ENCODE results near the gene CLEC3A. TPM values are rescaled to one million over a fixed set of nuclear protein-coding genes. Genes with fewer than 3 reads are reported as not detected.

CLEC3A gene
- total and polyA plus RNA-seq, 2 donors (not counting 3 experiments of a cell fraction or from before 2014, with no cell fraction given), result not detected

GRCh38 chr16:78048319-78048718 lies 26.0 kb downstream of the CLEC3A start:
- Histone ChIP-seq H2AFZ (ENCODE audit: low read depth, low read length) (no peak overlapping the region), H3K36me3 (ENCODE audit: control insufficient read depth in 2 of 2, extremely low read depth in 1 of 2, insufficient read depth in 2 of 2, low read length in 2 of 2) (no peaks in the 10 kb centered on the region), H3K27me3 (ENCODE audit: control insufficient read depth in 2 of 2, insufficient read depth in 2 of 2, low read length in 2 of 2) (no peaks in the 10 kb centered on the region), H3K79me2 (ENCODE audit: control insufficient read depth, insufficient read depth, low read length) (no peaks in the 10 kb centered on the region), H3K4me1 (ENCODE audit: control insufficient read depth, extremely low read depth, insufficient read depth, low read length) (no peaks in the 10 kb centered on the region), H3K9me3 (replicated peaks; ENCODE audit: control insufficient read depth, insufficient read depth, low read length) (no peaks in the 10 kb centered on the region), H4K20me1 (replicated peaks; ENCODE audit: control insufficient read depth, extremely low read depth, insufficient read depth, low read length) (no peaks in the 10 kb centered on the region), H3K9ac (replicated peaks; ENCODE audit: extremely low read depth, insufficient read depth, low read length) (no peak overlapping the region), H3K27ac (ENCODE audit: insufficient read depth, low read depth, low read length) (no peak overlapping the region), H3K4me2 (ENCODE audit: insufficient read depth, low read length) (no peak overlapping the region), H3K9me1 (replicated peaks; ENCODE audit: control insufficient read depth, extremely low read depth, insufficient read depth, low read length) (no peaks in the 10 kb centered on the region), H3K4me3 (replicated peaks in 1 of 3; ENCODE audit: insufficient read depth in 1 of 3, low read depth in 1 of 3, low read length in 3 of 3) (no peak overlapping the region)
- ChIA-PET POLR2A (interaction anchor here (0.5 kb wide), 1 partner anchor 325 kb away, joined by 4 read pairs; no protein-coding TSS in a partner anchor), CTCF (interaction anchor here (0.8 kb wide), 1 partner anchor 28 kb away, joined by 3 read pairs; no protein-coding TSS in a partner anchor)
- BruUV-seq (replicated peaks), result no TSS peak
- intact Hi-C loops (cut with micrococcal nuclease) (no loop called here), dilution Hi-C loops (cut with MboI; ENCODE audit: extremely low pct_ligation_motif_present, low sequenced_read_pairs) (no loop called here)
- DNase-seq (ENCODE audit: low read depth, low spot score) (no peak), FAIRE-seq (no peak)
- TF ChIP-seq GATA2 (IDR thresholded peaks at IDR 0.05; ENCODE audit: insufficient read depth, insufficient read length, low read depth, low read length) (no peak), JUN (IDR thresholded peaks at IDR 0.05; ENCODE audit: borderline replicate concordance, insufficient read depth, insufficient read length, low read depth) (no peak), MYC (IDR thresholded peaks at IDR 0.05; ENCODE audit: low read depth, low read length) (no peak)
- TF ChIP-seq, protein P1, sequence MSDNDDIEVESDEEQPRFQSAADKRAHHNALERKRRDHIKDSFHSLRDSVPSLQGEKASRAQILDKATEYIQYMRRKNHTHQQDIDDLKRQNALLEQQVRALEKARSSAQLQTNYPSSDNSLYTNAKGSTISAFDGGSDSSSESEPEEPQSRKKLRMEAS (IDR thresholded peaks at IDR 0.05; ENCODE audit: insufficient read depth, insufficient read length), result no peak

- CTCF ChIA-PET, result no interaction called here
- POLR2A ChIA-PET, result no interaction called here
Observed at GRCh38 chr16:78050734-78051400, 28.5 kb downstream of the CLEC3A start.

More at GRCh38 chr16:78050734-78051400, 28.5 kb downstream of the CLEC3A start:
- Histone ChIP-seq H3K36me3 (ENCODE audit: control insufficient read depth in 2 of 2, extremely low read depth in 1 of 2, insufficient read depth in 2 of 2, low read length in 2 of 2) (no peaks in the 10 kb centered on the region), H4K20me1 (replicated peaks; ENCODE audit: control insufficient read depth, extremely low read depth, insufficient read depth, low read length) (no peaks in the 10 kb centered on the region), H3K9me3 (replicated peaks; ENCODE audit: control insufficient read depth, insufficient read depth, low read length) (no peaks in the 10 kb centered on the region), H3K9me1 (replicated peaks; ENCODE audit: control insufficient read depth, extremely low read depth, insufficient read depth, low read length) (no peaks in the 10 kb centered on the region), H2AFZ (ENCODE audit: low read depth, low read length) (no peak overlapping the region), H3K4me2 (ENCODE audit: insufficient read depth, low read length) (no peak overlapping the region), H3K79me2 (ENCODE audit: control insufficient read depth, insufficient read depth, low read length) (no peaks in the 10 kb centered on the region), H3K4me3 (replicated peaks in 1 of 3; ENCODE audit: insufficient read depth in 1 of 3, low read depth in 1 of 3, low read length in 3 of 3) (no peak overlapping the region), H3K27me3 (ENCODE audit: control insufficient read depth in 2 of 2, insufficient read depth in 2 of 2, low read length in 2 of 2) (no peaks in the 10 kb centered on the region), H3K4me1 (ENCODE audit: control insufficient read depth, extremely low read depth, insufficient read depth, low read length) (no peaks in the 10 kb centered on the region), H3K9ac (replicated peaks; ENCODE audit: extremely low read depth, insufficient read depth, low read length) (no peak overlapping the region), H3K27ac (ENCODE audit: insufficient read depth, low read depth, low read length) (no peak overlapping the region)
- BruUV-seq (replicated peaks), result no TSS peak
- intact Hi-C loops (cut with micrococcal nuclease) (no loop called here), dilution Hi-C loops (cut with MboI; ENCODE audit: extremely low pct_ligation_motif_present, low sequenced_read_pairs) (no loop called here)
- DNase-seq (ENCODE audit: low read depth, low spot score) (no peak), FAIRE-seq (no peak)
- no peak for TF ChIP-seq GATA2 (IDR thresholded peaks at IDR 0.05; ENCODE audit: insufficient read depth, insufficient read length, low read depth, low read length)
- no peak for TF ChIP-seq CTCF (IDR thresholded peaks at IDR 0.05; ENCODE audit: extremely low read depth in 1 of 2, insufficient read depth in 1 of 2, low read depth in 1 of 2, low read length in 2 of 2)
- TF ChIP-seq JUN (IDR thresholded peaks at IDR 0.05; ENCODE audit: borderline replicate concordance, insufficient read depth, insufficient read length, low read depth), result no peak
- TF ChIP-seq MYC (IDR thresholded peaks at IDR 0.05; ENCODE audit: low read depth, low read length), result no peak
- TF ChIP-seq POLR2AphosphoS5 (IDR thresholded peaks at IDR 0.05; ENCODE audit: insufficient read depth, low read depth, low read length), result no peak
- no peak for TF ChIP-seq EZH2 (IDR thresholded peaks at IDR 0.05; ENCODE audit: borderline replicate concordance, low read depth, low read length, severe bottlenecking)
- no peak for TF ChIP-seq FOS (IDR thresholded peaks at IDR 0.05; ENCODE audit: borderline replicate concordance, insufficient read depth, low read length)
- TF ChIP-seq POLR2A (IDR thresholded peaks at IDR 0.05; ENCODE audit: low read depth, low read length), result no peak
- TF ChIP-seq, protein P1 (IDR thresholded peaks at IDR 0.05; ENCODE audit: insufficient read depth, insufficient read length), result no peak

All from endothelial cell of umbilical vein (primary cell).